IPS-18c (cell line): Measurements from ENCODE around the gene CFP.
A peak's percentile ranks its signal among the peaks of the same experiment; 100 is the strongest.

Experiments
- H3K4me3 ChIP-seq: 2 replicates; pipeline ENCODE4 v1.7.0; 2013; ENCODE audit warnings: low read depth, mild to moderate bottlenecking, low read length, moderate library complexity; ENCODE audit not compliant: insufficient read depth
- H3K9me3 ChIP-seq: one replicate; pipeline ENCODE4 v1.6.1; 2013; ENCODE audit warnings: mild to moderate bottlenecking, low read length, moderate library complexity; ENCODE audit not compliant: control insufficient read depth, insufficient read depth

CFP gene

DNA sequence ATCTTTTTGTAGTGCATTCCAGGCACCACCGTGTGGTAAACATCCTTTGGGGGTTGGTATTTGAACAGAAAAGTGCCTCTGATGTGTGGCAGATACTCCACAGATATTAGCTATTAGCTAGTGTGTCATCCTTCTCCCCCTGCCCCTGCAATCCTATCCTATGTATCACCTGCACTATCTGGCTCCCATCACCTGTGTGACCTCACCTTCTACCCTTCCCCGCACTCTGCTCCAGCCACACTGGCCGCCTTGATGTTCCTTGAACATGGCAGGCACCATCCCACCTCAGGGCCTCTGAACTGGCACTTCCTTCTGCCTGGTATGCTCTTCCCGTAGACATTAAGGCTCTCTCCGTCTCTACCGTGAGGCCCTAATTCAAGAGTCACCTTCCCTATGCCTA, 16.9 kb upstream of the CFP start:
- Histone ChIP-seq H3K9me3 (peaks cover 5% of the 10 kb centered on the region), H3K4me3 (no peak overlapping the region)

GRCh38 chrX:47645530-47645929, 15.8 kb upstream of the CFP start:
- peaks cover 11% of the 10 kb centered on the region for H3K9me3 ChIP-seq

GRCh38 chrX:47644557-47645091, 14.9 kb upstream of the CFP start:
- H3K9me3 ChIP-seq, result peaks cover 18% of the 10 kb centered on the region
- H3K4me3 ChIP-seq, result no peak overlapping the region

More at GRCh38 chrX:47645530-47645929, 15.8 kb upstream of the CFP start:
- H3K4me3 ChIP-seq, result no peak overlapping the region

DNA sequence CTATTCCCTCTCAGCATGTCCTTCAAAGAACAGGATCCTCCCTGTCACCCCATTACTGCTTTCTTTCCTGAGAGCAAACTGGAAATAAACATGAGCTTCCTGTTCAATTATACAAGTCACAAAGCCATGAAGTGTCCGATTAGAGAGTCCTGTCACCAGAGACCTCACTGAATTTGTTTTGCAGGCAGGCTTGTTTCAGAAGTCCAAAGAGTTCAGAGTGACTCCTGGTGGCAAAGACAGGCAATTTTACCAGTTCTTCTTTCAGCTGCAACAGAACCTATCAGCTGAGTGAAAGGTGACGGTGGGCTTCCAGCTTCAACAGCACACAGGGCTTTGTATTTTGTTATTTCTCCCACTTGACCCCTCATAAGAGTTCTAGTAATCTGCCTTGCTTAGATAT, 14.2 kb upstream of the CFP start:
- Histone ChIP-seq H3K9me3 (peaks cover 19% of the 10 kb centered on the region), H3K4me3 (no peak overlapping the region)

- Histone ChIP-seq H3K4me3 (no peak overlapping the region), H3K9me3 (peaks cover 20% of the 10 kb centered on the region)
Measured at GRCh38 chrX:47638816-47639215, 9.1 kb upstream of the CFP start.

GRCh38 chrX:47637546-47638195, 7.9 kb upstream of the CFP start:
- Histone ChIP-seq H3K9me3 (peaks cover 20% of the 10 kb centered on the region), H3K4me3 (peak overlapping the region; percentile 15; the same call in 1 of the 2 replicates)

DNA sequence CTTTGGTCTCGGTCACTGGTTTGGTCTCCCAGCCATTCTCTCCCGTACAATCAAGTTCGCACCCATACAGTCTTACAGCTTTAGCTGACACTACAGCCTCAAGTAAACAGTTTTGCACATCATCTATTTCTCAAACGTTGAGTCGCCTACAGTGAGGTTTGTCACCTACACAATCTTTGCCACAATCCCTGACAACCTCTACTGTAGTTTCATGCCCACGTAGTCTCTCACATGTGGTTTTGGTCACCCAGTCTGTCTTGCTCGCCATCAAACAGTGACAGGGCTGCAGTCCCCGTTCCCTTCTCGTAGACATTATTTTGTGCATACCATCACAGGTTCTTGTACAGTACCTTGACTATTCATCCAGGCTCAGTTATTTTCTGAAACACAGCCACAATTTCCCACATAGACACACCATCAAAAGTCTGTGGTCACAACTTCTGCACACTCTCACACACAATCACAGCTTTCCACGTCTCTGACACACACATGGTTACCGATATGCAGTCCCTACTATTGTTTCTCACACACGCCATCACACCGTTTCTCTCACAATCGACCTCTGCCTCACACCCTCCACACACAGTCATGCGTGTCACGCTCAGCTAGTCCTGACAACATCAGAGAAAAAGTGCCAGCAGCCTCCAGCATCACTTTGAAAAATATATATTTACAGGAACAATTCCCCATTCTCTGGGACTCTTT, 5.3 kb upstream of the CFP start:
- Histone ChIP-seq H3K4me3 (no peak overlapping the region), H3K9me3 (peaks cover 13% of the 10 kb centered on the region)

- peaks cover 10% of the 10 kb centered on the region for H3K9me3 ChIP-seq
- no peak overlapping the region for H3K4me3 ChIP-seq
Measured at GRCh38 chrX:47633689-47634590, 4.2 kb upstream of the CFP start.

GRCh38 chrX:47632666-47633065, 2.9 kb upstream of the CFP start:
- H3K4me3 ChIP-seq, result no peak overlapping the region
- peaks cover 7% of the 10 kb centered on the region for H3K9me3 ChIP-seq

DNA sequence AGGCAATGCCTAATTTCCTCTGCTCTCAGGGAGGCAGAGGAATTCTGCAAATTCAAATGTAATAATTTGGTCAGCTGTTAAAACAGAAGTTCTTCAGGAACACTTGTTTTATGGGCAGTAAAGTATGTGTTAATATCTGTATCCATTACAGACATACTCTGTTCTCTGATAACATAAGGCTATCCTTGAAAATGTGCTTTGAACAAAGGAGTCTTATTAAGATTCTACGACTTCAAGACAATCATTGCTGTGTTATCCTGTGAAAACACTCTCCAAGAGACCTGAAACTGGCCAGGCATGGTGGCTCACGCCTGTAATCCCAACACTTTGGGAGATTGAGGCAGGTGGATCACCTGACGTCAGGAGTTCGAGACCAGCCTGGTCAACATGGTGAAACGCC, 1.9 kb upstream of the CFP start:
- Histone ChIP-seq H3K4me3 (no peak overlapping the region), H3K9me3 (peaks cover 10% of the 10 kb centered on the region)

DNA sequence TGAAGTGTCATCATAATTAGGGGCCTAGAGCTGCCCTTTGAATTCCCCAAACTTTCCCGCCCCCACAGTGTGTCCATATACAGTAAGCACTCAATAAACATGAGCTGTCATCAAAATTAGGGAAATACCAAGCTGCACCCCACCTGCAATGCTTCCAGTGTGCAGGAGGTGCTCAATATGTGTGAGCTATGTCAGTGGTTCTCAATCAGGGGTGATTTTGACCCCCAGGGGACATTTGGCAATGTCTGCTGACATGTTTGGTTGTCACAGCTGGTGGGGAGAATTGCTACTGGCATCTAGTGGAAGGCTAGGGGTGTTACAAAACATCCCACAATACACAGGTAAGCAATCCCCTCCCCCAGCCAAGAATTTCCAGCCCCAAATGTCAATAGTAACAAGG, 748 bp downstream of the CFP start:
- Histone ChIP-seq H3K9me3 (peaks cover 10% of the 10 kb centered on the region), H3K4me3 (no peak overlapping the region)

DNA sequence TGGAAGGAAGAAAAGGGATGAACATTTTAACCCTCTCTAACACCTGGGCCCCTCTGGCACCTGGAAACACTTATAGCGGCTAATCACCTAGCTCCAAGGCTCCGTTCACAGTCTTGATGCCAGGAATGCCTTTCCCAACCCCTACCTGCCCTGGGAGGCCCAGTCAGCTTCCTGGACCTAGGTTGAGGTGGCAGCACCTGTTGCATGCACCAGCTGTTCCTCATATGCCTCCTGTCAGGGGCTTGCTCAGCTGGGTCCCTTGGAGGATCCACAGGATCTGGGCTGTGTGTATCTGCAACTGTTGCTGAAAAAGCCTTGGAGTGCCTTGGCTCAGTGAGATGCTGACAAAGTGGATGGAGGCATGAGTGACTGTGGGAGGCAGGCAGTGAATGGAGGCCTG, 4.4 kb downstream of the CFP start:
- H3K9me3 ChIP-seq, result peaks cover 5% of the 10 kb centered on the region
- H3K4me3 ChIP-seq, result no peak overlapping the region

DNA sequence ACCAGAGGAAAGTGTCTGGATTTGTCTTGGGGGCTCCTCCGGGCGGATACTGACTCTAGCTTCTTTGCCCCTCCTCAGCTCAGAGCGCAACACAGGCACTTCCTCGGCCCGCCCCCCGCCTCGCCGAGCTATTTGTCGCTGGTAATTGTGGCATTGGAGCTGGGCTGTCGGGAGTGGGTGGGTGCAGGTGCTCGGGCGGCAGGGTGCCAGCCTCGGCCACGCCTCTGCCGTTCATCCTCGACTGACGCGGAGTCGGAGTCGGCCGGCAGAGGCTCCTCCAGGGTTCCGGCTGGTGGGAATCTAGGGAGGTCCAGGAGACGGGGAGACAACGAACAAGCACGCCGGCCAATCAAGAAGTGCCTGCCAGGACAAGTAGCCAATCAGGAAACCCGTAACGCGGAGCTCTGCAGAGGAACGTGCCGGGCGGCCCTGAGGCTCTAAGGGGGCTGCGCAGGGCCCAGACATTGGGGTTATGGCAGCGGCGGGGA, 6.1 kb downstream of the CFP start:
- peak overlapping the region; percentile 36; the same call in 1 of the 2 replicates for H3K4me3 ChIP-seq
- peaks cover 5% of the 10 kb centered on the region for H3K9me3 ChIP-seq

DNA sequence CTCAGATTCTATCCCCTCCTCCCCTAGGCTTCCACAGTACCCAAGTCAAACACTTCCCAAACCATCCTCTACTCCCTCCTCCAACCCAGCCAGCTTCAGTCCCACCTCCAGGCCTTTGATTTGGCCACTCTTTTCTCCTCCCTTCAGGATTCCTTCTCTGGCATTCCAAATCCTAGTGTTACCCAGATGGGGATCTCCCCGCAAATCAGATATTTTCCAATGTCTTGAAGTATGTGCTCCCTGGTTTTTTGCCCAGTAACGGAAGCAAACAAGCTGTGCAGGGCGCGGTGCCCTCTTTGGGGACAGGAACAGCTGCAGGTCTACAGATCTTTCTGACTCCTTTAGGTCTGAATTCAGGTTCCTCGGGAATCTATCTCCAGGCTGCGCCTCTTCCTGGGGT, 7.9 kb downstream of the CFP start:
- Histone ChIP-seq H3K9me3 (peaks cover 2% of the 10 kb centered on the region), H3K4me3 (no peak overlapping the region)

GRCh38 chrX:47620303-47620685, 9.4 kb downstream of the CFP start:
- Histone ChIP-seq H3K4me3 (peak overlapping the region; percentile 40), H3K9me3 (peaks cover 7% of the 10 kb centered on the region)

GRCh38 chrX:47619486-47620302, 10.0 kb downstream of the CFP start, which contains the start of gene SYN1:
SYN1 (minus strand) TSS chrX:47619857; CDS start chrX:47619728, 129 bp downstream.
- H3K9me3 ChIP-seq, result peaks cover 7% of the 10 kb centered on the region
- peak within 1 kb of the TSS; percentile 40 for H3K4me3 ChIP-seq
